HG03342 (cell line): ENCODE data around the gene AGO3.
"Not testable (repeated sequence)": the region's sequence is repeated elsewhere in the genome, so short reads cannot be mapped to it uniquely, and the experiment has no call there.

Source experiments
- ATAC-seq: cut with Tn5 transposase; IDR thresholded peaks from one replicate; pipeline ENCODE4 v1.9.1; 2021; ENCODE audit warnings: mild to moderate bottlenecking, moderate library complexity; ENCODE audit not compliant: unreplicated experiment

The AGO3 gene

DNA sequence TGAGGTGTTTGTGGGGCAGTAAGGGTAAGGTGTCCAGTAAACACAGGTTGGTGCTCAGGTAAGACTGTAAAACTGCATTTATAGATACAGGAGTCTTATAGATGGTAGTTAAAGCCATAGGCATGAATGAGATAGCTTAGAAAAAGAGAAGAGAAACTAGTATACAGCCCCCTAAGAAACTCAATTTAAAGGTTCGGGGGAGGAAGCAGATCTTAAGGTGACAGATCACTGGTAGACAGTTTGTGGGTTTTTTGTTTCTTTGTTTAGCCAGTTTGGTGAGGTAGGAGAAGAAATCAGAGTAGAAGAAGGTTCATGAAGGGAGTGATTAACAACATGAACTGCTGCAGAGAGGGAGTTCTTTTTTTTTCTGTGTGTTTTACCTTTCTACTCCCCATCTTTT lies 6.1 kb upstream of the AGO3 start:
- no peak for ATAC-seq

DNA sequence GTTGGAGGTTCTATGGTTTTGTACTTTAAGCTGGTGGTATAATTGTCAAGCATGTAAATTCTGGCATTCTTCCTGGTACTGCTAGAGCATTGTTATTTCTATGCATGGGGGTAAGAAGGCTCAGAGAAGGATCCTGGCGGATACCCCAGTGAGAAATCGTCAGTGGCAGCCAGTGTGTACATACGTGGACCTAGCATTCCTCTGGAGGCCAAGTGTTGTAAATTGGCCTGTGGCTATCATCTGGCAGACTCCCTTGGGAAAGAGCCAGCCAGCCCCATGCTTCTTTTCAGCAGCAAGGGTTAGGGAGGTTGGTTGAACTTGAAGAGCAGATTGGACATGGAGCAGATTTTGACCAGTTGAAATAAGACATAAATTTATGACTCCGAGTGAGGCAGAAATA lies 5.2 kb upstream of the AGO3 start:
- no peak for ATAC-seq

DNA sequence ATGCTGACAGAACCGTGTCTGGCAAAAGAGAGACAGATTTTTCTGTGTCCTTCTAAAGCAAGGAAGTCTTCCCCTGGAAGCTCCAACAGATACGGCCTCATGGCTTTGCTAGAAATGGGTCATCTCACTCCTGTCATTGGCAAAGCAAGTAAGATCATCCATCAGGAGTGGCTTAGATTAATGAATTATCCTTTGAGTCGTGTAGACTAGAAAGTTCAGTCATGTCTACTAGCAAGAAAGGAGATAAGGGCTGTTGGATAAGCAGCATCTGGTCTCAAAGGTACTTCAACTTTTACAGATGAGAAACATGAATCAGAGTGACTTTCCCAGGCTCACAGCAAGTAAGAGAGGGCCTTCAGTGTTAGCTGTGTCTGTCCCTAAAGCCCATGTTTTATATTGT lies 3.4 kb upstream of the AGO3 start:
- no peak for ATAC-seq

DNA sequence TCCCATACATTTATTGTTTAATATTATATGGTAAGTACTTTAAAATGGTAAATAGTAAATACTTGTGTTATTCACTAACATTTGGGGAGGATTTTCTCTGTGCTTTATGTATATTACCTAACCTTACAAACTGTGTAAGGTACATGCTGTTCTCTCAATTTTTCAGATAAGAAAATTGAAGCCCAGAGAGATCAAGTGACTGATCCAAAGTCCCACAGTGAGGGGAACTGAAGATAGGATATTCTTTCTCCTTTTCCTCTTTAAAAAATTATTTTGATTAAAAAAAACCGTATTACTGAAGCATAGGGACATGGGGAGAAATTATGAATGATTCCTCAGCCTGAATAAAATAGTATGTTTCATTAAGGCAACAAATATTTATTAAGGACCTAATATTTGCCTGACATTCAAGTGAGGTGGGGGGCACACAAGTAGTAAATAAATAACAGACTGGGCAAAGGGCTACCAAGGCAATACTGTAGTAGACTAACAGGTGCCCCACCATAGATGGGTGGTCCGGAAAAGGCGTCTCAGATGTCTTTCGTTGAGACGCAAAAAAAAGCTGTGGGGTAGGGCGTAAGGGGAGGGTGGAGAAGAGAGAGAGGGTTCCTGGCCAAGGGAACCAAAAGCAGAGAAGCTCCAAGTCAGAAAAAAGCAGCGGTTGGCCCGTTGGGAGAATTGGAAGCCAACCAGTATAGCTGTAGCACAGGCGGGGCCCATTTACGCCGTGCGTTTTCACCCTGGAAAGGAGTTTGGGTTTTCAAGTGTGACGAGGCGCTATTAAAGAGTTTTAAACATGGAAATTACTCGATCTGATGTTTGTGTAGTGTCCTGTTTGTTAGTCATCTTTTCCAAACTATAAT lies 944 bp upstream of the AGO3 start:
- ATAC-seq = no peak

DNA sequence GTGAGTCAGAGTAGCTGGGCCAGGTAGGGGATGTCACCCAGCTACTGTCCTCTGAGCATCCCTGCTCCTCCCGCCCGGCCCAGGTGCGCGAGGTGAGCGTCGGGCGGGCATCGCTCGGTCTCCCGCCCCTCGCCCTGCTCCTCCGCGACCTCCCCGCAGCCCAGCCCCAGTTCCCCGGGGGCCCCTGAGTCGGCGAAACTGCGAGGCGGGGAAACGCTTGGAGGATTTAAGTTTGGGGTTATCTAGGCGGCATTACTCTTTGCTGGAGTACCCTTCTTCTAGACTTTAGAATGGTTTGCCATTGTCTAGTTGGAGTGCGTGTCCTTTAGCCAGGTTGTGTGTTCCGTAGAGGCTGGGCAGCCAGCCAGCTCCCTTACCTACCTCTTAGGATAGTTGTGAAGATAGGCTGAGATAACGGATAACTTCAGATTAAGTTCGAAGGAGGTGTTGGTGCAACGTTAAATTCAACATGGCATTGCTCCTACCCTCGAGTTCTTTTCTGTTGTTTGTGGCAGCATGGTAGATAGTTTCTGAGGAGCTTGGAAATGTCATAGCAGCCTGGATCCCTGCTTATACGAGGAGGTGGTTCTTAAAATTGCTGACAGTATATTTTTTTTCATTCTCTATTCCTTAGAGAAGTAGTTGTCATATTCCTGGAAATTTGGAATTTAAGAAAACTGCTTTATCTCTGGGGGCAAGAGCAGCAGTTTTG lies 697 bp downstream of the AGO3 start:
- peak; percentile 30 for ATAC-seq

DNA sequence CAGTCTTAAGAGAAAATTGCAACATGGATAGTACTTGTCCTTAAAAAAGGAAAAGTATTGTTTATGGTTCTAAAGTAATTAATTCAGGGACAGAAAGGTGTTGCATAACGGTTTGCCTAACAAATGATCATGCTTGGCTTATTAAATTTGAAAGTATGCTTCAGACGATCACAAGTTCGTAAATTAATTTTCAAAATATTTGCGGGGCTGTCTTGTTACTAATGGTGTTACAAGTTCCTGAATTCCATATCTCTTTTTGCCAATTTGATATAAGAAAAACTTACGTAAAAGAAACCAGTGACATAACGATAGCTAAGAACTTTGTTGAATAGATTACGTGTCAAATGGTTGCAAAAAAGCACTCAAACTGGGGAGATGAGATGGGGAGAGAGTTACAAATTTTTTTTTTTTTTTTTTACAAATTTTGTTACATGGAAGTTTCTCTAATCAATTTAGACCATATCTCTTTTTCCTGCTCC lies 1.3 kb downstream of the AGO3 start:
- no peak for ATAC-seq

DNA sequence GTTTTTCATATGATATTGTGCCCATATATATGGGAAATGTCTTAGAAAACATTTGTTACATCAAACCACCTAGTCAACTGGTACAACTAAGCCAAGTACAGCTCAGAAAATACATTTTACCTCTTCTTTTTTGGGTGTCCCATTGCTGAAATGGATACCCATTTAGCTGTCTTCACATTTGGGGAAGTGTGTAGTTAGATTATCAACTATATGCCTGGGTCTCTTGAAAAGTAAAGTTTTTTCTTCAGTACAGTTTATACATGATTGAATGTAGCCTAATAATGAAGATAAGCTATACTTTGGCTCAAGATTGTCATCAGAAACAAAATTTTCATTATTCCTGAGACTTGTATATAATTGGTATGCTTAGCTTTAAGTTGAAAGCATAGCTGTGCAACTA lies 2.0 kb downstream of the AGO3 start:
- no peak for ATAC-seq

DNA sequence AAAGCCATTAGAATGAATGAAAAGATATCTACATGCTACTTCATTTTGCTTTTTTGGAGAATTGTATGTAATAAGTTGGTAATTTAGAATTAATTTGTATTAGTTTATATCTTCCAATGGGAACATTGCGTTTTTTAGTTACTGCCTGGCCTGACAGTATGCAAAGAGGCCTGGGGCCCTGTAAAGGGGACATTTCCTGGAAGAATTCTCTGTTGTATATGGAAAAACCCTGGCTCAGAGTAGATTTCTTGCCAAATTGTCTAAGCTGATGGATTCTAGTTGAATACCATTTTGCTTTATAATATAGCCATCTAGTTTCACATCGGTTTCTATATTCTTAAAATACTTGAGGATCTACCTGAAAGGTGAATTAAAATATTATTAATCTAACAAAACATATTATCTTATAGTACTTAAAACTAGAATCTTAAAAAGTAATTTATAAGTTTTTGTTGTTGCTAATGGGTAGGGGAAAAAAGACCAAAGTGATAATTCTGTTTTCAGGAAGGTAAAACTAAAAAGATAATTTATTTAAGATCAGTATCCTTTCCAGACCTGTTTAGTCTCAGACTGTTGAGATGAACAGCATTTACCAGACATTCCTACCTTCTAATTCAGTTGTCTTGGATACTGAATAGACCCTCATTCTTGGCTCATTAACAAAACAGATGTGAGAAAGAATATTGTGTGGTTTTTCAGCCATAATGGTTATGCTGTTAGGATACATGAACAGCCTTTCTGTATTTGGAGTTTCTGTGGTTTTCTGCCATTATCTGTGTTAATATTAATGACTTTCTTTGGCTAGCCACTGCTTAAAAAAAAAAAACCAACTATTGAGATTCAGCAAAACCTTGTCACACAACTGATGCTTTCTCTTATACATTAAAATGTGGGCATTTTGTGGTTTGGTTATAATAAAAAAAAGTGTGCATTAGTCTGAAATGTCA lies 4.8 kb downstream of the AGO3 start:
- no peak for ATAC-seq

DNA sequence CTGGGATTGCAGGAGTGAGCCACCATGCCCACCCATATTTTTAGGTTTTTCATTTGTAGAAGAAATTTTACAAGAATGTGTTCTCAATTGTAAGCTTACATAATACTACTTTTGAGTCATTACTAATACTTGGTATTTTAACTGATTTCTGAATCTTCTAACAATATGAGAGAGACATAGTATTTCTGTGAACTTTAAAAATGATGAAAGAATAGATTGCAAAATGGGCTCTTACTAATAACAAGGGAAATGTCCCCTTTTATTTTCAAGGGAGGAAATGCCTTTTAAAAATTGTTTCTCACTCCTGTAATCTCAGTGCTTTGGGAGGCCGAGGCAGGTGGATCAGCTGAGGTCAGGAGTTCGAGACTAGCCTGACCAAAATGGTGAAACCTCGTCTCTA lies 5.9 kb downstream of the AGO3 start:
- no peak for ATAC-seq

DNA sequence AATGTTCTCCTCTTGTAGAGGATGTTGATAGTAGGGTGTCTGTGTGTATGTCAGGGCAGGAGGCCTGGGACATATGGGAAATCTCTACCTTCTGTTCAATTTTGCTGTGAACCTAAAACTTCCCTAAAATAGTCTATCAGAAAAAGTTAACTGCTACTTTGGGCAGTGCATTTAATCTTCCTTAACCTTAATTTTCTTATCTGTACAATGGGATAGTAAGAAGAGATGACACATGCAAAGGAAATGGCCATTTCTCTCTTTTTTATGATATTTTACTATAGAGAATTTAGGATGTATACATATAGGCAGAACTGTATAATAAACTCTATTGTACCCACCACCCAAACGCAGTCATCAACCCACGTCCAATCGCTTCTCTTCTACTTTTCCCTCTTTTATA lies 8.6 kb downstream of the AGO3 start:
- ATAC-seq = no peak

DNA sequence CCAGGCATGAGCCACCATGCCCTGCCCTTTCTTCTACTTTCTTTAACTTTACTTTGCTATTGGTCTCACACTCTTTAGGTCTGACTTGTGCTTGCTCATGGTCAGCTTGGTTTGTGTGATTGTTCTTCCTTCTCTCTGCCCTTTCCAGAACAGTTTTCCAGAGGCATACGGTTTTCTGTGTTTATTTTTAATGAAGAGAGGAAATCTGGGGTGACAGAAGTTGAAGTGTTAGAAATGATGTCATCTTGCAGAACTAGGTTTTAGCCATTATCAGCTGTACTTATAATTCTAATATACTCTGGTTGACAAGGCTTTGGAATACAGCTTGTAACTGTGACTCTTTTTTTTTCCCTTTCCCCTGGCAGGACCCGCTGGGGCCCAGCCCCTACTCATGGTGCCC lies 14.4 kb downstream of the AGO3 start:
- ATAC-seq = no peak

DNA sequence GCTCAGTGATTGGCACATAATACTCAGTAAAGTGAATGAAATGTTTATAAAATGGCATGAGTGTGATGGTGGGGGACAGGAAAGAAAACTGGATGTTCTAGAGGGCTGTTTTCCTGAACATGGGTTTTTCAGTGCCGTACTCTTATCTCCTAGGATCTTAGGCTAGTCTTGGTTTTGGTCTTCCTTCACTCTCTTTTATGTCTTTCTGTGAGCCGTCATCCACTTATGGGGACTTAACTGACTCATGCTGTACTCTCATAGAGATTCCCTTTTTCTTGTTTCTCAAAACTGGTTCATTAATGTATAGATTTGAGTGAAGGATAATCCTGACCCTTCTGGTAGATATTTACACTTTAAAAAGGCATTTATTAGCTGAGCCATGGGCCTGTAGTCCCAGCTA lies 16.6 kb downstream of the AGO3 start:
- no peak for ATAC-seq

DNA sequence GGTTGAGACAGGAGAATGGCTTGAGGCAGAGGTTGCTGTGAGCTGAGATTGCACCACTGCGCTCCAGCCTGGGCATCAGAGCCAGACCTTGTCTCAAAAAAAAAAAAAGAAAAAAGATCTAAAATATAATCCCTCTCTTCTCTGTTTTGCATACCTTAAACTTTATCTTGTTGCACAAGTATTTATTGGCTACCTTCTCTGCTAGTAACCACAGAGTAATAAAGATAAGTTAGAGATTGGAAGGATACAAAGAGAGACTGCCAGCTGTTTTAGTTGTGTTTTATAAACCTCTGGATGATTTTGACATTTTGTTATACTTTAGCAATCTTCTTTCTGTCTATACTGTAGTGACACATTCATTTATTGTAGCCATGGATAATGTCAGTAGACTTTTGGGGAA lies 27.7 kb downstream of the AGO3 start:
- ATAC-seq = no peak

DNA sequence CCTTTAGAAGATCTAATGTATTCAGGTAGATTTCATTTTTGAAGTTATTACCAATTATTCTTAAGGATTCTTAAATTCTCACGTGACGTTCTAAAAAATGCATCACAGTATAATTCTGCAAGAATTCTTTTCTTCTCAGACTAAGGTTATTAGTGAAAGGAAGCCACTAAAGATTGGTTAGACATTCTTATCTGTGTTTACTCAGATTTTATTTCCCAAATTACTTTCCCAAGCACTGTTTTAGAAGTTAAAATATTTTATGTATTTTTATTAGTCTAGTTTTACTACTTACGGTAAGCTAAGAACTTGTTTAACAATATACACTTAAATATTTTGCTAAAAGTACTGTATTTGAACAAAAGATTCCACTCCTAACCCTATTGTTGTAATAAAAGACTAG lies 28.4 kb downstream of the AGO3 start:
- ATAC-seq = no peak

DNA sequence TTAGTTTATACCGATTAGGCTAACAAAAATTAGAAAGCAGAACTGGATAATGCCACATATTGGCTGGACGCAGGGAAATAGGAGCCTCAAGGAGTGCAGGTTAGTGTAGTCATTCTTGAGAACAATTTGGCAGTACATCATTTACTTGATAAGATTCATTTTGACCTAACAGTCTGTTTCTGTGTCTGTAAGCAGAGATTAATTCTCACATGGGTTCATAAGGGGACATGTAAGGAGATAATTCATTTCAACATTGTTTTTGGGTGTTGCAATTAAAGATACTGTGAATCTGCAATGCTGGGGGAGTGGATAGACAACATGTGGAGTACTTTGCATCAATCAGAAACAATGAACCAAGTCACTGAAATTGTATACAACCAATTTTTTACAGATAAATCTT lies 32.0 kb downstream of the AGO3 start:
- ATAC-seq = no peak

DNA sequence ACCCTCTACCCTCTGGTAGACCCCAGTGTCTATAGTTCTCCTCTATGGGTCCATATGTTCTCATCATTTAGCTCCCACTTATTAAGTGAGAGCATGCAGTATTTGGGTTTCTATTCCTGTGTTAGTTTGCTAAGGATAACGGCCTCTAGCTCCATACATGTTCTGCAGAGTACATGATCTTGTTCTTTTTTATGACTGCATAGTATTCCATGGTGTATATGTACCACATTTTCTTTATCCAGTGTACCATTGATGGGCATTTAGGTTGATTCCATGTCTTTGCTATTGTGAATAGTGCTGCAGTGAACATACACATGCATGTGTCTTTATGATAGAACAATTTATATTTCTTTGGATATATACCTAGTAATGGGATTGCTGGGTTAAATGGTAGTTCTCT lies 33.4 kb downstream of the AGO3 start:
- not testable (repeated sequence) for ATAC-seq

DNA sequence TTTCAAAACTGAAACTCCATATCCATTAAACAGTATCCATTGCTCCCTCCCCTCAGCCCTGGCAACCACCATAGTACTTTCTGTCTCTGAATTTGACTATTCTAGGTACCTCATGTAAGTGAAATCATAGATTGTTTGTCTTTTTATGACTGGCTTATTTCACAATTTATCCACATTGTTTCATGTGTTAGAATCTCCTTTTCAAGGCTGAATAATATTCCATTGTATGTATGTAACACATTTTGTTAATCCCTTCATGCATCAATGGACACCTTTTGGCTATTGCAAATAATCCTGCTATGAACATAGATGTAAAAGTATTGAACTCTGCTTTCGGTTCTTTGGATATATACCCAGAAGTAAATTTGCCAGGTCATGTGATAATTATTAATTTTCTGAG lies 37.5 kb downstream of the AGO3 start:
- ATAC-seq = no peak

DNA sequence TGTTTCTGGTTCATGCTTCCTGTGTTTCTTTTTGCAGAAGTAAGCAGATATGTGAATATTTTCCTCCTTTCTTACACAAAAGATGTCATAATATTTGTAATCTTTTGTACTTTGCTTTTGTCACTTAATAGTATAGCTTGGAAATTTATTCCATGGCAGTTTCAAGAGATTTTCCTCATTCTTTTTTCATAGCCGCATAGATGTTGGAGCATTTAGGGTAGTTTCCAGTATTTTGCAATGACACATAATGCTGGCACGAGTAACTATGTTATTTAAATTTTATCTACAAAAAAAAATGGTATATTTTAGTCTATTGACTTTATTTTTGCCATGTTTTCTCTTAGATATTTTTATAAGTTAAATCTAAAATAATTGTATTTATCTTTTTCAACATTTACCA lies 40.7 kb downstream of the AGO3 start:
- no peak for ATAC-seq

DNA sequence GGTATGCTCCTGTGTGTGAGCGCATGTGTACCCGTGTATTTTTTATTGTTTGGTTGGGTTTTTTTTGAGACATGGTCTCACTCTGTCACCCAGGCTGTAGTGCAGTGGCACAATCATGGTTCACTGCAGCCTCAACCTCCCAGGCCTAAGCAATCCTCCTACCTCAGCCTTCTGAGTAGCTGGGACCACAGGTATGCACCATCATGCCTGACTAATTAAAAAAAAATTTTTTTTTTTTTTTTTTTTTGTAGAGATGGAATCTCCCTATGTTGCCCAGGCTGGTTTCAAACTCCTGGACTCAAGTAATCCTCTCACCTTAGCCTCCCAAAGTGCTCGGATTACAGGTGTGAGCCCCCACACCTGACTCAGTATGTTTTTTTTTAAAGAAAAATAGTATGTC lies 41.7 kb downstream of the AGO3 start:
- not testable (repeated sequence) for ATAC-seq

DNA sequence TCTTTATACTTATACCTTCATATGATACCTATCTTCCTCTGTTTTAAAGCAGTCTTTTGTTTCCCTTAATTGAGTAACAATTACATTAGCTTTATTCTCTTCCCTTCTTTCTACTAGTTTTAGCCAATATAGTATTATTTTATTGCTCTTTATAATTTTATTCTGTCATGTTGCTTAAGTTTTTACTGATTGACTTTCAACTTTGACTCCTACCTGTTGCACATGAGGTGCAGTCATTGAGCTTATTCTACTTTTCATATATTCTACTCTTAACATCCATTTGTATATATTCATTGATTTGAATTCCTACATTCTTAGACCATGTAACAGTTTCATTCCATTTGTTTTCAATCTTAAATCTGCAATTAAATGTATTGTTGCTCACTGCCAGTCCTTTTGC lies 49.2 kb downstream of the AGO3 start:
- ATAC-seq = no peak

DNA sequence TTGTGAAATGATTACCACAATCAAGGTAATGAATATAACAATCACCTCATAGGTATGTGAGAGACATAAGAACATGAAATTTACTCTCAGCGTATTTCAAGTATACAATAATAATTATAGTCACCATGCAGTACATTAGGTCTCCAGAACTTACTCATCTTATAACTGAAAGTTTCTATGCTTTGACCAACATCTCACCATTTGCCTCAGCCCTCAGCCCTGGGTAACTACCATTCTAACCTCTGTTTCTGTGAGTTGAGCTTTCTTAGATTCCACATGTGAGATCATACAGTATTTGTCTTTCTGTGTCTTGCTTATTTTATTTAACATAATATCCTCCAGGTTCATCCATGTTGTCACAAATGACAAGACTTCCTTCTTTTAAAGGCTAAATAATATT lies 57.3 kb downstream of the AGO3 start:
- no peak for ATAC-seq
